SK-N-MC (cell line): ENCODE results near the gene ZMPSTE24.

Experiments used
- EZH2 ChIP-seq: fragments of 200-600 bp; sonication (generic); IDR thresholded peaks from one replicate; pipeline ENCODE4 v1.6.1; 2017; ENCODE audit warnings: antibody characterized with exemption
- FOXP2 ChIP-seq: optimal IDR thresholded peaks from 2 replicates; pipeline ENCODE3; 2011; ENCODE audit warnings: mild to moderate bottlenecking, moderate library complexity; ENCODE audit not compliant: insufficient read depth; ENCODE audit errors: extremely low read length, control extremely low read depth
- POLR2AphosphoS5 ChIP-seq: IDR thresholded peaks from 2 replicates; pipeline ENCODE4 v1.6.1; 2012; ENCODE audit warnings: mild to moderate bottlenecking, low read depth, low read length, borderline replicate concordance

GRCh38 chr1:40337443-40337842 lies 79.4 kb downstream of the ZMPSTE24 start:
- TF ChIP-seq EZH2 = no peak
- no peak for TF ChIP-seq POLR2AphosphoS5
- TF ChIP-seq FOXP2 = no peak
